Testis (tissue), 3 donors: ENCODE results near the gene COL4A1. TPM values are rescaled to one million over a fixed set of nuclear protein-coding genes. Genes with fewer than 3 reads are reported as not detected.

Source experiments
- DNase-seq: peaks from one replicate; pipeline ENCODE4 v3.0.0-alpha.2; 2019
- H3K27ac ChIP-seq, 2 donors: fragments of 200-600 bp; sonication (generic); one replicate each; pipeline ENCODE4 v1.5.1; 2019
- H3K27me3 ChIP-seq: fragments of 200-600 bp; sonication (generic); one replicate; pipeline ENCODE4 v1.5.1; 2019
- H3K36me3 ChIP-seq: fragments of 200-600 bp; sonication (generic); one replicate; pipeline ENCODE4 v1.5.1; 2017; ENCODE audit warnings: low read depth; ENCODE audit errors: missing control alignments
- H3K4me1 ChIP-seq: fragments of 200-600 bp; sonication (generic); one replicate; pipeline ENCODE4 v1.5.1; 2019
- H3K4me3 ChIP-seq, 2 donors: fragments of 200-600 bp; sonication (generic); one replicate each; pipeline ENCODE4 v1.5.1; 2017 to 2019
- H3K9me3 ChIP-seq: fragments of 200-600 bp; sonication (generic); one replicate; pipeline ENCODE4 v1.5.1; 2017
- CTCF ChIP-seq, 3 experiments: fragments of 450-650 bp in 2 of 3; fragments of 200-600 bp in 1 of 3; sonication (generic) in 1 of 3; IDR thresholded peaks; one replicate each; pipeline ENCODE4 v1.5.1; 2016 to 2019; ENCODE audit warnings: antibody characterized with exemption in 3 of 3, mild to moderate bottlenecking in 2 of 3, moderate library complexity in 1 of 3
- POLR2A ChIP-seq: fragments of 450-650 bp; IDR thresholded peaks from one replicate; pipeline ENCODE4 v1.6.1; 2017; ENCODE audit warnings: antibody characterized with exemption, mild to moderate bottlenecking, moderate library complexity
- WGBS, 2 donors: methylation state at CpG; one replicate each; pipeline ENCODE4 v1.1.5; 2018; 5-methylcytosine and 5-hydroxymethylcytosine counted together
- intact Hi-C: fragments of 100-400 bp; cut with DNase I; formaldehyde crosslinking; loops from one replicate; pipeline ENCODE4 v1.15.1; 2023; ENCODE audit warnings: low total_unique reads
- polyA plus RNA-seq: library from polyadenylated mRNA; stranded (reverse); fragments of 350-450 nt; fragmentation: Illumina TruSeq; extraction: RNeasy Lipid Tissue Mini Kit (QIAGEN cat#74804); gene quantifications from one replicate; pipeline ENCODE4 v1.2.3, GENCODE V29; 2014; ENCODE audit warnings: low read depth, low replicate concordance; ENCODE audit not compliant: insufficient read depth
- total RNA-seq, 2 donors: library from RNA; depleted of rRNA; stranded (reverse); fragments of >200 nt; gene quantifications; one replicate each; pipeline ENCODE4 v1.2.3, GENCODE V29; 2016

Gene COL4A1
- total and polyA plus RNA-seq, 3 donors from 2014 or later = 35.5 to 43.0 (median 39.0) TPM

GRCh38 chr13:110294146-110294545 lies 12.8 kb downstream of the COL4A1 start:
- no peak for DNase-seq
- Histone ChIP-seq H3K4me1 (peaks cover 6% of the 10 kb centered on the region), H3K27ac (no peak overlapping the region), H3K9me3 (no peaks in the 10 kb centered on the region), H3K36me3 (no peaks in the 10 kb centered on the region), H3K4me3 (no peak overlapping the region), H3K27me3 (no peaks in the 10 kb centered on the region)
- intact Hi-C loops = no loop called here
- WGBS, 2 donors = 68 to 71% methylated on average over 3 of the region's 3 CpGs
- TF ChIP-seq POLR2A (no peak), CTCF (IDR thresholded peaks at IDR 0.05) (no peak)

GRCh38 chr13:110293649-110294048 lies 13.3 kb downstream of the COL4A1 start:
- H3K4me1 ChIP-seq = peaks cover 6% of the 10 kb centered on the region
- no peak overlapping the region for H3K4me3 ChIP-seq
- WGBS, 2 donors = 27 to 62% methylated on average over 3 of the region's 3 CpGs
- H3K27me3 ChIP-seq = no peaks in the 10 kb centered on the region
- intact Hi-C loops = no loop called here
- no peaks in the 10 kb centered on the region for H3K36me3 ChIP-seq
- TF ChIP-seq POLR2A (no peak), CTCF (IDR thresholded peaks at IDR 0.05) (no peak)
- H3K27ac ChIP-seq = no peak overlapping the region
- no peak for DNase-seq
- H3K9me3 ChIP-seq = no peaks in the 10 kb centered on the region

- Histone ChIP-seq H3K27ac (no peak overlapping the region), H3K9me3 (no peaks in the 10 kb centered on the region), H3K4me3 (no peak overlapping the region), H3K4me1 (peaks cover 6% of the 10 kb centered on the region), H3K36me3 (no peaks in the 10 kb centered on the region), H3K27me3 (no peaks in the 10 kb centered on the region)
- TF ChIP-seq CTCF (IDR thresholded peaks at IDR 0.05) (no peak), POLR2A (no peak)
- intact Hi-C loops = no loop called here
- no peak for DNase-seq
- WGBS, 2 donors = 70 to 77% methylated on average over 7 of the region's 7 CpGs
Measured at GRCh38 chr13:110293037-110293436, 13.9 kb downstream of the COL4A1 start.

- DNase-seq = no peak
- WGBS, 2 donors = 87 to 94% methylated on average over 9 of the region's 9 CpGs
Measured at GRCh38 chr13:110291286-110291685, 15.7 kb downstream of the COL4A1 start.

More at GRCh38 chr13:110291286-110291685, 15.7 kb downstream of the COL4A1 start:
- TF ChIP-seq POLR2A (no peak), CTCF (IDR thresholded peaks at IDR 0.05) (no peak)
- intact Hi-C loops = no loop called here
- H3K9me3 ChIP-seq = no peaks in the 10 kb centered on the region
- peaks cover 17% of the 10 kb centered on the region for H3K4me1 ChIP-seq
- H3K27ac ChIP-seq = no peak overlapping the region
- H3K27me3 ChIP-seq = no peaks in the 10 kb centered on the region
- no peaks in the 10 kb centered on the region for H3K36me3 ChIP-seq
- no peak overlapping the region for H3K4me3 ChIP-seq
